Peyer's patch (tissue), 4 donors: ENCODE measurements around the gene CREB1. TPM values are rescaled to one million over a fixed set of nuclear protein-coding genes. Genes with fewer than 3 reads are reported as not detected.

Experiments
- DNase-seq, 3 donors: peaks; one replicate each; pipeline ENCODE4 v3.0.0-alpha.2; 2017 to 2019
- H3K27ac ChIP-seq, 4 donors: fragments of 200-600 bp; sonication (generic); one replicate each; pipeline ENCODE4 v1.5.1; 2016 to 2019
- H3K27me3 ChIP-seq, 2 donors: fragments of 200-600 bp; sonication (generic); one replicate each; pipeline ENCODE4 v1.5.1; 2019
- H3K36me3 ChIP-seq, 3 donors: fragments of 200-600 bp; sonication (generic); one replicate each; pipeline ENCODE4 v1.5.1; 2016 to 2019
- H3K4me1 ChIP-seq, 4 donors: fragments of 200-600 bp; sonication (generic); one replicate each; pipeline ENCODE4 v1.5.1; 2016 to 2019
- H3K4me3 ChIP-seq, 4 donors: fragments of 200-600 bp; sonication (generic); 1 replicate in 3 of 4; 2 replicates in 1 of 4; pipeline ENCODE4 v1.5.1; 2016 to 2019; ENCODE audit warnings: mild to moderate bottlenecking in 1 of 4
- H3K9me3 ChIP-seq, 4 donors: fragments of 200-600 bp; sonication (generic); one replicate each; pipeline ENCODE4 v1.5.1; 2016 to 2019; ENCODE audit warnings: mild to moderate bottlenecking in 1 of 4
- POLR2A ChIP-seq, 2 donors: fragments of 450-650 bp; IDR thresholded peaks; one replicate each; pipeline ENCODE4 v1.5.1; 2017; ENCODE audit warnings: antibody characterized with exemption in 2 of 2, mild to moderate bottlenecking in 2 of 2, moderate library complexity in 2 of 2
- total RNA-seq, 4 donors: library from RNA; depleted of rRNA; stranded (reverse); fragments of >200 nt; gene quantifications; one replicate each; pipeline ENCODE4 v1.1.0, GENCODE V29; 2016
- TF ChIP-seq, protein P1 (sequence below), 6 experiments: fragments of 450-650 bp in 4 of 6; fragments of 200-600 bp in 2 of 6; sonication (generic) in 1 of 6; IDR thresholded peaks; one replicate each; pipeline ENCODE4 v1.5.1; 2017 to 2019; ENCODE audit warnings: antibody characterized with exemption in 6 of 6, mild to moderate bottlenecking in 3 of 6, moderate library complexity in 1 of 6

Gene CREB1
- total RNA-seq, 4 donors from 2014 or later = 27.9 to 97.4 (median 54.6) TPM

GRCh38 chr2:207540431-207540830 lies 10.7 kb downstream of the CREB1 start:
- TF ChIP-seq, protein P1, sequence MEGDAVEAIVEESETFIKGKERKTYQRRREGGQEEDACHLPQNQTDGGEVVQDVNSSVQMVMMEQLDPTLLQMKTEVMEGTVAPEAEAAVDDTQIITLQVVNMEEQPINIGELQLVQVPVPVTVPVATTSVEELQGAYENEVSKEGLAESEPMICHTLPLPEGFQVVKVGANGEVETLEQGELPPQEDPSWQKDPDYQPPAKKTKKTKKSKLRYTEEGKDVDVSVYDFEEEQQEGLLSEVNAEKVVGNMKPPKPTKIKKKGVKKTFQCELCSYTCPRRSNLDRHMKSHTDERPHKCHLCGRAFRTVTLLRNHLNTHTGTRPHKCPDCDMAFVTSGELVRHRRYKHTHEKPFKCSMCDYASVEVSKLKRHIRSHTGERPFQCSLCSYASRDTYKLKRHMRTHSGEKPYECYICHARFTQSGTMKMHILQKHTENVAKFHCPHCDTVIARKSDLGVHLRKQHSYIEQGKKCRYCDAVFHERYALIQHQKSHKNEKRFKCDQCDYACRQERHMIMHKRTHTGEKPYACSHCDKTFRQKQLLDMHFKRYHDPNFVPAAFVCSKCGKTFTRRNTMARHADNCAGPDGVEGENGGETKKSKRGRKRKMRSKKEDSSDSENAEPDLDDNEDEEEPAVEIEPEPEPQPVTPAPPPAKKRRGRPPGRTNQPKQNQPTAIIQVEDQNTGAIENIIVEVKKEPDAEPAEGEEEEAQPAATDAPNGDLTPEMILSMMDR (IDR thresholded peaks at IDR 0.05) = no peak
- no peak for TF ChIP-seq POLR2A (IDR thresholded peaks at IDR 0.05)
- H3K4me3 ChIP-seq = no peak overlapping the region
- H3K9me3 ChIP-seq = no peaks in the 10 kb centered on the region
- H3K27ac ChIP-seq = peak overlapping the region in 1 of 4 donors; percentile 34
- peaks cover 0 to 16% (median under 1%) of the 10 kb centered on the region in 4 donors for H3K4me1 ChIP-seq
- H3K36me3 ChIP-seq = no peaks in the 10 kb centered on the region
- DNase-seq = no peak
- H3K27me3 ChIP-seq = no peaks in the 10 kb centered on the region

GRCh38 chr2:207541933-207542332 lies 12.2 kb downstream of the CREB1 start:
- Histone ChIP-seq H3K27ac (no peak overlapping the region), H3K36me3 (no peaks in the 10 kb centered on the region), H3K9me3 (no peaks in the 10 kb centered on the region), H3K4me1 (peaks cover 0 to 16% (median 0%) of the 10 kb centered on the region in 4 donors), H3K27me3 (no peaks in the 10 kb centered on the region), H3K4me3 (no peak overlapping the region)
- no peak for DNase-seq
- TF ChIP-seq POLR2A (IDR thresholded peaks at IDR 0.05) = no peak
- TF ChIP-seq, protein P1 (IDR thresholded peaks at IDR 0.05) = no peak

GRCh38 chr2:207543272-207543671 lies 13.5 kb downstream of the CREB1 start:
- Histone ChIP-seq H3K27me3 (no peaks in the 10 kb centered on the region), H3K4me1 (peaks cover 0 to 16% (median 0%) of the 10 kb centered on the region in 4 donors)

DNA sequence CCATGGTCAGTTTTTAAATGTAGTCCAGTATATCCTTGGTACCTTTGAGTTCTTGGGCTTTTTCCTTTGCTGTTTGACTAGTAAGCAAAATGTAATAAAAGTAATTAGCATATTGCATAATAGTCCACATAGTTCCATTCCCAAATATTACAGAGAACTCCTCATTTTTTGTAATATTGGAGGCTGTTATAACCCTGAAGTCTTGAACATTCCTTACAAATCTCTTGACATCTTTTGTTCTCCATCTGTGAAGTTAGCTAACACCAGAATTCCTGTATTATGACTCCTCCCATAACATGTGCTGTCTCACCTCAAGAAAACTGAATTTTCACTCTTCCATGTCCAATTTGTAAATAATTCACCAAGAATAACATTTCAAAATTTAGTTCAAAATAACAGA lies 17.1 kb downstream of the CREB1 start:
- Histone ChIP-seq H3K4me1 (peaks cover 0 to 5% (median 2%) of the 10 kb centered on the region in 4 donors), H3K4me3 (no peak overlapping the region), H3K36me3 (no peaks in the 10 kb centered on the region), H3K9me3 (no peaks in the 10 kb centered on the region), H3K27ac (no peak overlapping the region), H3K27me3 (no peaks in the 10 kb centered on the region)
- DNase-seq = no peak
- TF ChIP-seq, protein P1 (IDR thresholded peaks at IDR 0.05) = no peak
- no peak for TF ChIP-seq POLR2A (IDR thresholded peaks at IDR 0.05)

More at GRCh38 chr2:207543272-207543671, 13.5 kb downstream of the CREB1 start:
- Histone ChIP-seq H3K9me3 (no peaks in the 10 kb centered on the region), H3K4me3 (no peak overlapping the region), H3K36me3 (no peaks in the 10 kb centered on the region), H3K27ac (no peak overlapping the region)
- no peak for DNase-seq
- TF ChIP-seq POLR2A (IDR thresholded peaks at IDR 0.05) = no peak
- TF ChIP-seq, protein P1 (IDR thresholded peaks at IDR 0.05) = no peak

- H3K9me3 ChIP-seq = no peaks in the 10 kb centered on the region
- H3K27me3 ChIP-seq = no peaks in the 10 kb centered on the region
- no peak for DNase-seq
- no peak overlapping the region for H3K4me3 ChIP-seq
- no peaks in the 10 kb centered on the region for H3K36me3 ChIP-seq
- TF ChIP-seq POLR2A (IDR thresholded peaks at IDR 0.05) = no peak
- TF ChIP-seq, protein P1 (IDR thresholded peaks at IDR 0.05) = no peak
- H3K27ac ChIP-seq = no peak overlapping the region
- H3K4me1 ChIP-seq = peaks cover 0 to 5% (median 2%) of the 10 kb centered on the region in 4 donors
Observed at GRCh38 chr2:207549145-207549544, 19.4 kb downstream of the CREB1 start.

DNA sequence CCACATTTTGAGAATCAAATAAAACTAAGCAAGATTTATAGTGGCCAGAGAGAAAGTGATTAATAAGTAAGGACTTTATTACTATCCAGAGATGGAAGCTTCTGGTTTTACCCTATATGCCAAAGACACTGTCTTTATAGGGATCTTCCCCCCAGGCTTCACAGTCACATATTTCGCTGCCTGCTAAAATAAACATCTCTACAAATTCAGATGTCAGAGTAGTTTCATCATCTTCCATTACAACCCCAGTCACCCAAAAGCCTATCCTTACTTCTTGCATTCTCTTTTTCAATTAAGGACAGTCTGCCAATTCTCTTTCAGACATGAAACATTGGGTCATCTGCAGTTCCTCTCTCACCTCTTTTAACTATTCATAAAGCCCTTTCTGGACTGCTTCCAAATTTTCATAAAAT lies 28.3 kb downstream of the CREB1 start:
- H3K9me3 ChIP-seq = no peaks in the 10 kb centered on the region
- no peaks in the 10 kb centered on the region for H3K4me1 ChIP-seq
- no peak overlapping the region for H3K4me3 ChIP-seq
- H3K36me3 ChIP-seq = peaks cover 0 to 42% (median 0%) of the 10 kb centered on the region in 3 donors
- H3K27ac ChIP-seq = no peak overlapping the region
- no peaks in the 10 kb centered on the region for H3K27me3 ChIP-seq
- DNase-seq = no peak
- TF ChIP-seq POLR2A (IDR thresholded peaks at IDR 0.05) = no peak
- TF ChIP-seq, protein P1 (IDR thresholded peaks at IDR 0.05) = no peak
